Measurements from ENCODE around the gene SRRD.

SRRD gene

DNA sequence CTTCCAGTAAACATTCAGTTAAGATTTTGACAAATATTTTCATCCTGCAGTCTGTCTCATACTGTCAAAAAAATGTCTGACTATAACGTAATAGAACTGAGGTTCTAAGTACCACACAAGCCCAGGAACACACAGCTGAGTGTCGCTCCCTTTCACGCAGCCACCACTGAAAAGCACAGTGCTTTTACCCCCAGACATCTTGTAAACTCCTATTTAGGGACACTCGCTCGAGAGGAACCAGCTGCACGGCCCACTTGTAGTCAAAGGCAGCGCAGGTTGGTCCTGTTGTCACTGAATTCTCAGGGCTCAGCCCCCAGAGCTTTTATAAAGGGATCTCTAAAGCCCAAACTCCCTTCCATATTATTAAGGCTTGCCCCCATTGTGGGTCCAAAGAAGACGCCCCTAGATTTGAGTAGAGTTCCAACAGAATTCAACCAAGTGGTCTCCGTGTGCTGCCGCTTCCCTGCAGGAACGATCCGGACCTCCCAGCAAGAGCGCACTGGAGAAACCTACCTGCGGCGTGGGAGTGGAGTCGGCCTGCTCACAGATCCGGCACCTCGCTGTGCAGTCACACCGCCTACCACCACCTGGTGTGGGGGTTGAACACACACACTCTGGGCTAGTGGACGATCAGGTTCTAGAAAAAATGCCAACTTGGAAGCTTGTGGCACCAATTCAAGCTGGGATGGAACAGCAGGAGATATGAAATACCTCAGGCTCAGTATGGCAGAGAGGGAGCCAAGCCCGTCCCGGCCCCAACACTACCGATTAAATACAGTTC lies 31.3 kb upstream of the SRRD start:
- no peak overlapping the region for H3K4me3 ChIP-seq (ENCODE audit: low read length)
- no peak for DNase-seq (ENCODE audit: low read depth, low spot score)

DNA sequence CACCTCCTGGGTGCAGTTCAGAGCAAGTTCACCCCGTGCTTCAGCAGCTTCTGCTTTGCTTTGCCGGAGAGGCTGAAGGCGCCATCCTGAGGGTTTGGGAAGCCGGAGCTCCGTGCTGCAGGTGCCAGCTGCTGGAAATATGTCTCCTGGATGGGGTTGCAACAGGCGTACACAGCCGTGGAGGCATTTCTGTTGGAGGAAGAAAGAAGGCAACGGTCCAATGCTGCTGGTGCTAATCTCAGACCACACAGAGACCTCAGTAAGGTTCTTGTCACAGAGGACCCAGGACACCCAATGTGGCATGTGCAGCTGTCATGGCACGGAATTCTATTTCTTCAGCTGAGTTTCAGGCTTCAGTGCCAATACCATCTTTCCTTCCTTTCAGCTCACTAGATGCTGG lies 30.5 kb upstream of the SRRD start:
- no peak for DNase-seq (ENCODE audit: low read depth, low spot score)
- H3K4me3 ChIP-seq (ENCODE audit: low read length) = no peak overlapping the region

DNA sequence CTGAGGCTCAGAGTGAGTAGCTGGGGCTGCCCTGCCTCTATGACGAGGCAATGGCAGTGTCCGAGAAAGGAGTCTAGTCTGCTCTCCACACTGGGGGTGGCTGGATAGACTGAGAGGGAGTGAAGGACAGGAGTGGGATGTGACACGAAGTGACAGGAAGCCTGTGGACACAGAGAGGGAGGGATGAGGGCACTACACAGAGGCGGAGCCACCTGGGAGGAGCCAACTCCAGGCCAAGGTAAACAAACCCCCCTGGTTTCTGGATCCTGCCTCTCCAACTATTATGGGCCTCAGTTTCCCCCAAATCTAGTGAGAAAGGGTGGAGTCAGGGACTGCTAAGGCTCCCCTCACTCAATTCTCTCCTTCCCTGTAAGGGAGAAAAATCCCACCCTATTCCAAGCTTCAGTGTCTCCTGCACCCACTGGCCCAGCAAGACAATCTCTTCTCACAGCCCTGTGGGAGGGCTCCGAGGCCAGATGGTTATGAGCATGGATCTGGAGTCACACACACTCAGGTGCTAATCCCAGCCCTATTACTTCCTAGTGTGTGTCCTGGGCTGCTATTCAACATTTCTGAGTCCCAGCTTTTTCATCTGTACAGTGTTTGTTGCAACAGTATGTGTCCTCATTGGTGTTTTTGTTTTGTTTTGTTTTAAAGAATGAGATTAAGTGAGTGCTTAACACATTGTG lies 29.7 kb upstream of the SRRD start:
- DNase-seq (ENCODE audit: low read depth, low spot score) = no peak
- no peak overlapping the region for H3K4me3 ChIP-seq (ENCODE audit: low read length)

DNA sequence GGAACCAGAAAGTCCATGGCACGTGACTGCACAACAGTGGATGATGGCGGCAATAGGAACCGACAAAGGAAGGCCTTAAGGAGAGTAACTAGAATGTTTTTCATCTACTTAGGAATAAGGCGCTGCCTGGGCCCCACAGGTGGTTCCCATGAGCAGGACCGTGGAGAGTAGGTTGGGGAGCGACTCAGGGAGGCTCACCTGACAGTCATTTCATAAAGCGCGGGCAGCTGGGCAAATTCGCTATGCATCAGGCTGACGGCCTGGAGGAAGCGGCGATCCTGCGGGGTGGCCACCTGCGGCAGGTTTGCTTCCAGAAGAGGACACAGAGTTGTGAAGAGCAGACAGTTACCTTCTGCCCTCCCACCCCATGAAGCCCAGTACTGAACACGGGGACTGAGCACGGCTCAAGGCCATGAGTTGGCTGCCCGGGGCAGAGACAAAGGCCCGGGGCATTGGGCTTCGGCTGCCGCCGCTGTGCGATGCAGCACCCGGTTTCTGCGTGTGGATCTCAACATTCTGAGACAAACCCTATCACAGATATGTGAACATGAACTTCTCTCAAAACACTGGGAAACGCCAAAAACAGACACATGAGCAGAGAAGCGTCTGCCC lies 25.9 kb upstream of the SRRD start:
- DNase-seq (ENCODE audit: low read depth, low spot score) = no peak
- no peak overlapping the region for H3K4me3 ChIP-seq (ENCODE audit: low read length)

DNA sequence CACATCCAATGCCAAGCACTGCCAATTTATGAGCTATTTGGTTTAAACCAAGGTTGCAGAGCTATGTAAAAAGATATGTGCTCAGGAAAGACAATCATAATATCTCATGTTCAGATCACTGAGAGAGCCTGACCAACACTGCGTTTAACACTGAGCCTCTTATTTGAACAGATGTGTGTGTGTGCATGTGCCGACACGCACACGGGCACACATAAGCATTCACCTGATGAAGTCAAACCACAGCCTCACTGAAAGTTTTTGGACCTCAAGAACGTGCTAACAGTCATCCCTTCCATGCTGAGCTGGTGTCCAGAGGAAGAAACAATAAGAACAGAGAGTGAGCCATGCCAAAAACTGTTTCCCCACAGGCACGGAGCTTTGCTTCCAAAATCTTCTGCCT lies 23.5 kb upstream of the SRRD start:
- DNase-seq (ENCODE audit: low read depth, low spot score) = no peak
- no peak overlapping the region for H3K4me3 ChIP-seq (ENCODE audit: low read length)

DNA sequence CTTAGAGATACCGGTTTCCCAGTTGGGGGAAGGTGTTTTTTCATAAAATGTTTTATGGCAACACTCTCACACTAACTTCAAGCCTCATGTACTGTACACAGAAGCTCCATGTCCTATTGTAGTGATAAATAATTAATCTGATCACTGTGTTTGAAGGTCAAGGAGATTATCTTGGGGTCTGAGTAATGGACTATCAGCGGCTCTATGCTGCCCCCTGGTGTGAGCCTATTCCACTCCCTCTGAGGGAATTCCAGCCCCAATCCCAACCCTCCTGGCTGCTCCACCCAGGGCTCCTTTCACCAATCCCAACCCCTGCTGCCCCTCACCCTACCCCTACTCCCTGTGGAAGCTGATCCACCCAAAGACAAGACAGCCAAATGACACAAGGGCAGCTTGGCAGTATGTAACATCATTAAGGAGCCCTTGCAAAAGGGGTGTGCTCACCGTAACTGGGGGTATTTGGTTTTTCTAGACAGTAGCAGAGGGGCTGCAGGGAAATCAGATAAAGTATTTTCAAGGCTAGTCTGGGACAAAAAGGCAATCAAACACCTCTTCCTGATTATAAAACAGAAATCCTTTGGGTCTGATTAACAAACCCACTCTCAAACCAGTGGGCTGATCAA lies 22.4 kb upstream of the SRRD start:
- DNase-seq (ENCODE audit: low read depth, low spot score) = no peak
- H3K4me3 ChIP-seq (ENCODE audit: low read length) = no peak overlapping the region

DNA sequence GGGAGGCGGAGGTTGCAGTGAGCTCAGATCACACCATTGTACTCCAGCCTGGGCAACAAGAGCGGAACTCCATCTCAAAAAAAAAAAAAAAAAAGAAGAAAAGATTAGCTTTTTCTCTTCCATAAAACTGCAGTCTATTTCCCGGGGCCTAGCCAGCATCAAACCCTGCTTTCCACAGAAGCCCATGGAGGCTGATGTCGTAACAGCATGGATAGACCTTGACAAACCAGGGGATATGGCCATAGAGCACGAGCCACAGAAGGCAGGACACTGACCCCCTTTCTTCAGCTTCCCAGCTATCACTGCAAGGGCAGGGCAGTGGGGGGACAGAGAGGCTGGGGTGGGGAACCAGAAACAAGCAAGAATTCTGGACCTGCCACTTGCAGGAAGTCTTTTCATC lies 21.6 kb upstream of the SRRD start:
- H3K4me3 ChIP-seq (ENCODE audit: low read length) = no peak overlapping the region
- DNase-seq (ENCODE audit: low read depth, low spot score) = no peak

DNA sequence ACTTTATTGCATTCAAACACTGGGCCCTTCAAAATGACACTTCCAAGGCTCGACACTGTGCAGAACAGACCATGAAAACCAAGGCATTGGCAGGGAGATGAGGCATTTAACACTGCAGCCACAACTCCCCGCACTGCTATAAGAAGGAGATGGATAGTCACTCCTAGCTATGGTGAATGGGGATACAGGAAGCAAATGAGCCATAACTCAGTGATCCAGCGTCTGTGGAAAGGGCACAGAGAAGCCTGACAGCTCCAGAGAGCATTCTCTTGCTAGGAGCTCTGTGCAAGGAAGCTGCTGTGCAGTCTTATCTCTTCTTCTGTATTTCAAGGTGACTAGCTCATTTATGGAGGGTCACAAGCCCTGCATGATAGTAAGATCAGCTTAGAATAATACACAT lies 21.0 kb upstream of the SRRD start:
- no peak overlapping the region for H3K4me3 ChIP-seq (ENCODE audit: low read length)
- no peak for DNase-seq (ENCODE audit: low read depth, low spot score)

DNA sequence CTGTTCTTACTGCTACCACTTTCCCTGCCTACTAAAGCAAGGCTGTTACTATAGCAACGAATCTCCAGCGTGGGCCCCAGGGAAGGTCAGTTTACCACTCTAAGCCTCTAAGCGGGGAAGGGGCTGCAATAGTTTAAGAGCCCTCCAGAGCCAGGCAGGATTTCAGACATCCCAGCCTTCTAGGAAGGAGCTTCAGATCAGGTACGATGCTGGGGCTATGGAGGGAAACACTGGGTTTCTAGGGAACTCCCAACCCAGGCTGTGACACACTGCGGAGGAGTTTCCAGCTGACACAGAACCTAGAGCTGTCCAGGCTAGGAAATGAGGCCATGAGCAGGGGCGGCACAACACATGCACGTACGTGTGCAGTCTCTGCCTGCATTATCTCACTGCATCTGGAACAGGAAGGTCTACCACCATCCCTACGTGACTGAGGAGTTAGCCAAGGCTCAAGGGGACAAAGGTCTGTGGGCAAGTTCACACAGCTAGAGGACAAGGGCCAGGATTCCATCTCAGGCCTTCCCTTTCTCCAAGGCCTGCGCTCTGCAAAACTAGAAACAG lies 20.5 kb upstream of the SRRD start:
- no peak overlapping the region for H3K4me3 ChIP-seq (ENCODE audit: low read length)
- DNase-seq (ENCODE audit: low read depth, low spot score) = no peak

DNA sequence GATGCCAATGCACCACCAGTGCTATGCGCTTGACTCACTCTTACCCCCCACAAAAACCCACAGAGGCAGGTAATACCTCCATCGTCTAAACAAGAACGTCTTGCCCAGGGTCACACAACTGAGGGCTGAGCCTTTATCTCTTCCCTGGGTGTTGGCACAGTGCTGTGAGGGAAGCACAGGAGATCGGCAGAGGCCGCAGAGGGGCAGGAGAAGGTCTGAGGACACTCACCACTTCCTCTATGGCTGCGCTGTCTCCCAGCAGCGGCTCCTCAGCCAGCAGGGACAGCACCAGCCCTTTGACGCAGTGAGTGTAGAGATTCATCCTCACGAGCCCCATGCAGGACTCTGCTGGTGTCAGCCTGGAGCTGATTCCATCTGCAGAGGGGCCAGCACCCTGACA lies 20.0 kb upstream of the SRRD start:
- DNase-seq (ENCODE audit: low read depth, low spot score) = no peak

DNA sequence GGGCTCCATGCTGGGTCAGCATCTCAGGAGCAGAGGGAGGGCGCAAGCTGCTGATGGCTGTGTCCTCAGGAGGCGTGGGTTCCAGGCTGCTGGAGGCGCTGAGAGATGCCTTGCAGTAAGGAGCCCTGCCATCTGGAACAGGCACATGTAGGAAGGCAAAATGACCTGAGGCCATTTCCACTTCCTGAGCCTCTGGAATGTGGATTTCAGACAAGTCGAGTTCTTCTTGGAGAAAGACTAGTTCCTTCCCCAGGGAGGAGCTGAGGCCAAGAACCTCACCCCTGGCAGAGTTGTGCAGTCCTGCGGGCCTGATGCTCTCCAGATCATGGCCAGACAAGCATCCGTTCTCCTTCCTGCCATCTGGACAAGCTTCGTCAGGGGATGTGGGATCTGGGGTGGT lies 19.4 kb upstream of the SRRD start:
- H3K4me3 ChIP-seq (ENCODE audit: low read length) = no peak overlapping the region
- no peak for DNase-seq (ENCODE audit: low read depth, low spot score)

More for the DNA sequence above, 20.0 kb upstream of the SRRD start:
- no peak overlapping the region for H3K4me3 ChIP-seq (ENCODE audit: low read length)

DNA sequence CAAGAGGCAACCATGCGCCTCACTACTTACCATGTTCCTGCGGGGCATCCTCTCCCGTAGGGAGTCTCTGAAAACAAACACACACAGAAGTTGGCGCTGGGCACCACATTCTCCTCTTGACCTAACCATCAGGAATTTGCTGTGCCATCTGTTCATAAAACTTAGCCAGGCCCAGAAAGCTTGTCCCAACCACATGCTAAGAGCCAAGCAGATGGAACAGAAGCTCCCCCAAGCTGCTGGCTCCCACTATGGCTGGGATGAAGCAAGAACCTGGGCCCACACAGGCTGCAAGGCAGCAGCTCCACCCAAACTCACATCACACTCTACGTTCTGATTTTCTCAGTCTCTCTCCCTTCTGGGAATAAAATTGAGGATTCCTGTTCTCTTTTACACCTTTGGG lies 17.5 kb upstream of the SRRD start:
- no peak for DNase-seq (ENCODE audit: low read depth, low spot score)
- no peak overlapping the region for H3K4me3 ChIP-seq (ENCODE audit: low read length)

DNA sequence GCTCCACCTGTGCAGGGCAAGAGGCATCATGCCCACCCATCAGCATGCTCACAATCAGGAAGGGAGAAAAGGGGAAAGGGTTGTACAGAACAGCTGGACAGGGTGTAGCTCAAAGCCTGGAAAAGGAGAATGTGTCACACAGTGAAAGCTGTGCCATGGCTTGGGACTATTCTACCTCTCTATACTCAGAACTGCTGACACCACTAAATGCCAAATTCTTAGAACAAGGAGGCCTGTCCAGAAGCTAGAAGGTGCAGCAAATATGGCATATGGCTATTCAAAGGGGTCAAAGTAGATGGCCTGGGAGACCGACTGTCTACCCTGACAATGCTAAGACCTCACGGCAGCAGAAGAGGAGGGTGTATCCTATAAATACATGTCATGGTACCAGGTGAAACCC lies 12.9 kb upstream of the SRRD start:
- H3K4me3 ChIP-seq (ENCODE audit: low read length) = no peak overlapping the region
- DNase-seq (ENCODE audit: low read depth, low spot score) = no peak

DNA sequence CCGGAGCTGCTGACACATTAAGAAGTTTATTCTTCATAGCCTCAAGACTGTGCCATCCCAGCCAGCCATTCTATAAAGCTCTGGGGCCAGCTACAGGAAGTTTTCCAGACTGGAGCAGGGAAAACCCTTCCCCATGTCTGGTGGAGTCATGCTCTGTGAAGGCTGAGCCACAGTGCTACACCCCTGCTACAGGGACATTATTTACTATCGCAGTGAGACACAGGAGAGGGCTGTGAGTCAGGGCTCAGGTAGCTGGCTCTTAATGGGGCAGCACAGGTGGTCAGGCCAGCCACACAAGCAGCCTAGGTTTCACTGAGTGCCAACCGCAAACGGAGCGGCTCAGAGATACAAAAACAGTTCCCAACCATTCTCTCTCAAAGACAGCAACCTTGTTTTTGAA lies 12.2 kb upstream of the SRRD start:
- H3K4me3 ChIP-seq (ENCODE audit: low read length) = no peak overlapping the region

DNA sequence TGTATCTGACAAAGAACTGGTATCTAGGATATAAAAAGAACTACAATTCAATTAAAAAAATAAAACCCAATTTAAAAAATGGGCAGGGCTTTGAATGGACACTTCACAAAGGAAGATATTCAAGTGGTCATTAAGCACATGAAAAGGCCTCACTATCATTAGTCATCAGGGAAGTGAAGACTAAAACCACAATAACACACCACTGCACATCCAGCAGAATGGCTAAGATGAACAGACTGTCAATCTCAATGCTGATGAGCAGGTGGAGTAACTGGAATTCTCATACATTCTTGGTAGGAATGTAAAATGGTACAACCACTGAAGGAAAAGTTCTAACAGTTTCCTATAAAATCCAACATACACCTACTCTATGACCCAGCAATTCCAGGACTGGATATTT lies 9.0 kb upstream of the SRRD start:
- no peak for DNase-seq (ENCODE audit: low read depth, low spot score)
- H3K4me3 ChIP-seq (ENCODE audit: low read length) = no peak overlapping the region

More for the DNA sequence above, 12.2 kb upstream of the SRRD start:
- no peak for DNase-seq (ENCODE audit: low read depth, low spot score)

DNA sequence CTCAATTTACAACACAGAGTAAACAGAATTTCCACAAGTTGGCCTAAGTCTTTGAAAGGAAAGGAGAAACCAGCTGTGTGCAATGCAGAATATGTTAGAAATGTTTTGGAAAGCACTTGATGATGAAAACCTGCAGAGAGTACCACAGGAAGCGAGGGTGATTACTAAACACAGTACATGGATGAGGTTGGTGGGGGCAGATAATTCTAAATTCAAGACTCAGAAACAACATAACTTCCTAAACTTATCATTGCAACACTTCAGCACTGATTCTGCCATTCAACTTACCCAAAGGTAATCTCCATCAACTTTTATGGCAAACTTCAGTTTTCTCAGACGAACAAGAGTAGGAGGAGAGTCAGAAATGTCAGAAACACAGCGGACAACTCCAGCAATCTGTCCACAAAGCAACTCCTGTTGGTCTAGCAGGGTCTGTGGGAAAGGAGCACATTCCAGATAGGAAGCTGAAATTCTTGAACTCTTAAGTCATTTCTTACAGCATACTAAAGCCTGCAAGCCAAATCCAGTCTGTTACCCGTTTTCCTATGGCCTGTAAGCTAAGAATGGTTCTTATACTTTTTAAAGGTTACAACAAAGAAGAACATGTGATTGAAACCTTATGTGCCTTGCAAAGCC lies 6.9 kb upstream of the SRRD start:
- H3K4me3 ChIP-seq (ENCODE audit: low read length) = no peak overlapping the region
- DNase-seq (ENCODE audit: low read depth, low spot score) = no peak

DNA sequence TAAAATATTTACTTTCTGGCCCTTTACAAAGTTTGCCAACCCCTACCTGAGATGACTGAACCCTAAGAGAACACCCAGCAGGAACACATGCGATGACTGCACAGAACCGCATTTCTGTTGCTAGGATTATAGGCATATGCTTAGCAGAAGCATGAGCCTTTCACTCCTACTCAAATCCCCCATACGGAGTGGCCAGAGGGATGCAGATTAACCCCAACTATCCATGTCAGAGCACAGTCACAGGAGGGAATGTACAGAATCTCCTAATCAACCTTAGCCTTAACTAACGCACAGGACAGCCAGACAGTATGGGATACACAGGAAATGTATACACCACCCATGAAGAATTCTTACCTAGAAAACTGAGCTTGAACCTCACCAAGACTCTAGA lies 6.3 kb upstream of the SRRD start:
- H3K4me3 ChIP-seq (ENCODE audit: low read length) = no peak overlapping the region
- no peak for DNase-seq (ENCODE audit: low read depth, low spot score)

DNA sequence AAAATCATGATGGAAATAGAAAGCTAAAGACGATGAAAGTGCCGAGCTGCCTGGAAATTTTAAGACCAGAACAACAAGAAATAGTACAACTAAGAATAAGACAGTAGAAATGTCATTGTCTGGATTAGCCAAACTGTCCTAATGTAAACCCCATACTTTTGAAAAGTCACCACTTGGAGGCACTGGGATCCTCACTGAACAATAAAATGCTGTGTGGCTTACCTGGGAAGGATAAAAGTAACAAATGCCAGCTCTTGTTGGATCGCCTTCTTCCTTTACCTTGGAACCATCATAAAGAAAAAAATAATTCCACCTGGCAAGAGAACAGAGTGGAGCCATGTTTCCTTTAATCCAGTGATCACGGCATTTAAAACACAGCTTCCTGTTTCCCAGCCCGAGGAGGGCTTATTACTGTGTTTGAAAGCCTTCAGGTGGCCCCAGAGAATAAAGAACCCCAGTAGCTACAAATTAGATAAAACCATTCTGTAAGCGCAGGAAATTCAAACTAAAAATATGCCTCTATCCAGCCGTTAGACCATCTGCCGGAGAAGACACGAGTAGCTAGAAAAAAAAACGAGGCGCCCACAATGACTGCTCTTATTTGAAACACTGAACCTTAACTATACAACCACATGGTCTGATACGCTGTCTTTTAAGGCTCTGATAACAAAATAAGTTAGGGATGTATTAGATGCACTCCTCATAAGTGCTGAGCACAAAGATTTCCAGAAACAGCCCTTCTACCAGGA lies 4.5 kb upstream of the SRRD start:
- H3K4me3 ChIP-seq (ENCODE audit: low read length) = peak overlapping the region; percentile 50
- peak; percentile 83 for DNase-seq (ENCODE audit: low read depth, low spot score)

Measured in Jurkat, Clone E6-1 (cell line).